Measurements from ENCODE around the gene GALNT2. TPM values are rescaled to one million over a fixed set of nuclear protein-coding genes. Genes with fewer than 3 reads are reported as not detected.

Gene GALNT2
- total and polyA plus RNA-seq, 4 donors, result 47.5 to 182 (median 114) TPM

DNA sequence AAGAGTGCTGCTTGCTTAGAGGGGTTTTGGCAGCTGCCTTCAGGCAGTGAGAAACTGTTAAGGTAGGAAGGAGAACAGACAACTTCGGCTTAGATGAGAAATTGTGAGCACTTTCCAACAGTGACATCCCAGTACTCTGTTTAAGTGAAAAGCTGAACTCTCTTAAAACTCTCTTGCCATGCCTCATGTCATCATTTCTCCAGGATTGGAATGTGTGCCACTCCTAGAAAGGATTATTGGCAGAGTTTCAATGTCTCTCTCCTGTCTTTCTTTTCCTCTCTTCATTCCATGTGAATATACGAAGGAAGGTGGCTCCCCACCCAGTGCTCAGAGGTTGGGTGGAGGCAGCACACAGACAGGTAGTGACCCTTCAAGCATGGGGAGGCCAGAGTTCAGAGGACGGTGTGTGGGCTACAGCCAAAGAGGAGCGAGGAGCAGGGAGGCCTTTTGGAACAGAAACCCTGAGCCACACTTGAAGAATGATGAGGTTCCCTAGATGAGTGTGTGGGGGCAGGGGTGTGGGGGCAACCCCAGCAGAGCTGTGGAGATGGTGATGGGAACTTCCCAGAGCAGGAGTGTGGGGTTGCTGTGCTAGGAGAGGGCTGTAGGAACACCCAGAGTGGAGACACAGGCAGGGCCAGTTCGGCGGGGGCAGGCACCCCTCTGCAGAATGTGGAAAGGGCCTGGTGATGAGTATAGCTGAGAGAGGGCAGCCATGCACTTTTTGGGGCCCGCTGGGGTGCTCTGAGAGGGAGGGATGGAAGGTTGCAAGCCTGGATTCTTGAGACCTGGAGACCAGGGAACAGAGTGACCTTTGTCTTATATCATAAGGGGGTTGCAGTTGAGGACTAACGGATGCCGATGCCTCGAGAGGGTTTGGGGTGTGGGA, 58.8 kb downstream of the GALNT2 start:
- Histone ChIP-seq H3K9ac (ENCODE audit: low read depth in 1 of 2, low read length in 2 of 2) (no peak overlapping the region), H3K27ac (ENCODE audit: low read depth in 1 of 2, low read length in 2 of 2) (no peak overlapping the region), H3K36me3 (ENCODE audit: control insufficient read depth in 4 of 4, insufficient read depth in 3 of 4, low read depth in 1 of 4, low read length in 3 of 4) (no peaks in the 10 kb centered on the region), H3K27me3 (ENCODE audit: control insufficient read depth in 4 of 4, insufficient read depth in 4 of 4, low read length in 3 of 4) (no peaks in the 10 kb centered on the region), H3K4me3 (ENCODE audit: low read depth in 1 of 3, low read length in 3 of 3) (no peak overlapping the region), H3K9me3 (ENCODE audit: control insufficient read depth in 4 of 4, low read length in 3 of 4) (no peaks in the 10 kb centered on the region), H3K4me1 (ENCODE audit: control insufficient read depth in 4 of 4, insufficient read depth in 4 of 4, low read length in 3 of 4) (peaks cover 11 to 47% (median 31%) of the 10 kb centered on the region in 4 donors)
- no peak for TF ChIP-seq RAD21 (IDR thresholded peaks at IDR 0.05)
- TF ChIP-seq SP1 (IDR thresholded peaks at IDR 0.05), result no peak
- TF ChIP-seq, protein P1, sequence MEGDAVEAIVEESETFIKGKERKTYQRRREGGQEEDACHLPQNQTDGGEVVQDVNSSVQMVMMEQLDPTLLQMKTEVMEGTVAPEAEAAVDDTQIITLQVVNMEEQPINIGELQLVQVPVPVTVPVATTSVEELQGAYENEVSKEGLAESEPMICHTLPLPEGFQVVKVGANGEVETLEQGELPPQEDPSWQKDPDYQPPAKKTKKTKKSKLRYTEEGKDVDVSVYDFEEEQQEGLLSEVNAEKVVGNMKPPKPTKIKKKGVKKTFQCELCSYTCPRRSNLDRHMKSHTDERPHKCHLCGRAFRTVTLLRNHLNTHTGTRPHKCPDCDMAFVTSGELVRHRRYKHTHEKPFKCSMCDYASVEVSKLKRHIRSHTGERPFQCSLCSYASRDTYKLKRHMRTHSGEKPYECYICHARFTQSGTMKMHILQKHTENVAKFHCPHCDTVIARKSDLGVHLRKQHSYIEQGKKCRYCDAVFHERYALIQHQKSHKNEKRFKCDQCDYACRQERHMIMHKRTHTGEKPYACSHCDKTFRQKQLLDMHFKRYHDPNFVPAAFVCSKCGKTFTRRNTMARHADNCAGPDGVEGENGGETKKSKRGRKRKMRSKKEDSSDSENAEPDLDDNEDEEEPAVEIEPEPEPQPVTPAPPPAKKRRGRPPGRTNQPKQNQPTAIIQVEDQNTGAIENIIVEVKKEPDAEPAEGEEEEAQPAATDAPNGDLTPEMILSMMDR (IDR thresholded peaks at IDR 0.05; ENCODE audit: low read depth, low read length, missing input control), result no peak
- DNase-seq (ENCODE audit: low spot score), result no peak
- WGBS, result 91% methylated on average over 10 of the region's 10 CpGs

DNA sequence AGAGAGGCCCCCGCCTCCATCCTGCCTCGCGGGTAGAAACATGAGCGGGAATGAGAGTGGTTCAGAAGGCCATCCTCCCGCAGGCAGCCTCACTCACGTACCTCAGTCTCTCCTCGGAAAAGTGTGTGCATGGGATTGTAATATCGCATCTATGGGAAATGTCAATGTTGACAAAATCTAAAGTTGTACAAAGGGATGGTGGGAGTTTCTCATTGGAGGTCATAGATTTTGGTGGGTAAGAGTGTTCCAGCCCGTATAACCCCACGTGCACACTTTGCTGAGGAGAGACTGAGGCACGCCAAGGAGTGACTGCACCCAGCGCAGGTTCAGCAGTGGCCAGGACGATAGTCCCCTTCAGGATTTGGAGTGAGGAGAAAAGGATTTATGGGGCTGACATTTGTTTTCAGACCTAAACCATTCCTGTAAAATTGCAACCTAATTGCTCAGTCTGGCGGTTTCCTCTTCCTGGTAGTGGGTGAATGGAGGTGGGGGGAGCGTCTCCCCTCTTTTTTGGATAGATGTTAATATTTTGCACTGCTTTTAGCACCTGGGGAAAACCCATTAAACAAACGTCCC, 59.6 kb downstream of the GALNT2 start:
- no peak for DNase-seq (ENCODE audit: low spot score)
- Histone ChIP-seq H3K4me1 (ENCODE audit: control insufficient read depth in 4 of 4, insufficient read depth in 4 of 4, low read length in 3 of 4) (peaks cover 12 to 46% (median 32%) of the 10 kb centered on the region in 4 donors), H3K4me3 (ENCODE audit: low read depth in 1 of 3, low read length in 3 of 3) (no peak overlapping the region), H3K27ac (ENCODE audit: low read depth in 1 of 2, low read length in 2 of 2) (no peak overlapping the region), H3K9me3 (ENCODE audit: control insufficient read depth in 4 of 4, low read length in 3 of 4) (no peaks in the 10 kb centered on the region), H3K9ac (ENCODE audit: low read depth in 1 of 2, low read length in 2 of 2) (no peak overlapping the region), H3K27me3 (ENCODE audit: control insufficient read depth in 4 of 4, insufficient read depth in 4 of 4, low read length in 3 of 4) (no peaks in the 10 kb centered on the region), H3K36me3 (ENCODE audit: control insufficient read depth in 4 of 4, insufficient read depth in 3 of 4, low read depth in 1 of 4, low read length in 3 of 4) (no peaks in the 10 kb centered on the region)
- WGBS, result 88% methylated on average over 16 of the region's 16 CpGs
- TF ChIP-seq JUND (IDR thresholded peaks at IDR 0.05) (no peak), HNF4A (conservative IDR thresholded peaks at IDR 0.05) (no peak), FOXA2 (IDR thresholded peaks at IDR 0.05) (no peak), RXRA (IDR thresholded peaks at IDR 0.05) (no peak), SP1 (IDR thresholded peaks at IDR 0.05) (no peak), FOXA1 (IDR thresholded peaks at IDR 0.05) (no peak), NR2F2 (IDR thresholded peaks at IDR 0.05) (no peak), YY1 (IDR thresholded peaks at IDR 0.05) (no peak), TAF1 (conservative IDR thresholded peaks at IDR 0.05) (no peak), HNF4G (IDR thresholded peaks at IDR 0.05) (no peak), GABPA (IDR thresholded peaks at IDR 0.05 in 1 of 2, conservative IDR thresholded peaks at IDR 0.05 in 1 of 2) (no peak), EGR1 (IDR thresholded peaks at IDR 0.05; ENCODE audit: low read depth in 2 of 2) (no peak)
- TF ChIP-seq, protein P2, sequence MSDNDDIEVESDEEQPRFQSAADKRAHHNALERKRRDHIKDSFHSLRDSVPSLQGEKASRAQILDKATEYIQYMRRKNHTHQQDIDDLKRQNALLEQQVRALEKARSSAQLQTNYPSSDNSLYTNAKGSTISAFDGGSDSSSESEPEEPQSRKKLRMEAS (IDR thresholded peaks at IDR 0.05), result no peak
- TF ChIP-seq, protein P3, sequence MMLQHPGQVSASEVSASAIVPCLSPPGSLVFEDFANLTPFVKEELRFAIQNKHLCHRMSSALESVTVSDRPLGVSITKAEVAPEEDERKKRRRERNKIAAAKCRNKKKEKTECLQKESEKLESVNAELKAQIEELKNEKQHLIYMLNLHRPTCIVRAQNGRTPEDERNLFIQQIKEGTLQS (IDR thresholded peaks at IDR 0.05), result no peak
